ENCODE data around the gene OTC.

The OTC gene

GRCh38 chrX:38368774-38369173 lies 16.4 kb downstream of the OTC start:
- peak overlapping the region in 1 of 11 experiments; percentile 27; a peak in 1 of 22 replicates for H3K4me2 ChIP-seq
- no peaks in the 10 kb centered on the region for H3K27me3 ChIP-seq
- H3K9me3 ChIP-seq (replicated peaks in 1 of 11) = no peaks in the 10 kb centered on the region
- peaks cover 0 to 38% (median 3%) of the 10 kb centered on the region in 10 experiments; a peak in 6 of 20 replicates for H3K4me1 ChIP-seq
- TF ChIP-seq Cebpa-rat (IDR thresholded peaks at IDR 0.05) = no peak
- H3K27ac ChIP-seq = no peak overlapping the region
- H3K4me3 ChIP-seq = no peak overlapping the region
- H3K36me3 ChIP-seq = no peaks in the 10 kb centered on the region
- no peaks in the 10 kb centered on the region for H4K20me1 ChIP-seq
- no peak overlapping the region for H3K9ac ChIP-seq

GRCh38 chrX:38371641-38372040 lies 19.2 kb downstream of the OTC start:
- no peaks in the 10 kb centered on the region; a peak in 1 of 22 replicates for H3K9me3 ChIP-seq (replicated peaks in 1 of 11)
- H3K9ac ChIP-seq = no peak overlapping the region
- H3K4me1 ChIP-seq = peaks cover 0 to 21% (median 0%) of the 10 kb centered on the region in 10 experiments; a peak in 4 of 20 replicates
- no peak for TF ChIP-seq Cebpa-rat (IDR thresholded peaks at IDR 0.05)
- no peak overlapping the region for H3K4me2 ChIP-seq
- H3K36me3 ChIP-seq = no peaks in the 10 kb centered on the region
- no peaks in the 10 kb centered on the region for H3K27me3 ChIP-seq
- H3K27ac ChIP-seq = no peak overlapping the region
- no peak overlapping the region for H3K4me3 ChIP-seq
- no peaks in the 10 kb centered on the region for H4K20me1 ChIP-seq

GRCh38 chrX:38374431-38374830 lies 22.0 kb downstream of the OTC start:
- Histone ChIP-seq H3K4me3 (no peak overlapping the region), H3K4me1 (peaks cover 0 to 26% (median 0%) of the 10 kb centered on the region in 10 experiments; a peak in 3 of 20 replicates), H3K36me3 (no peaks in the 10 kb centered on the region), H3K27ac (no peak overlapping the region), H3K9me3 (replicated peaks in 1 of 11) (no peaks in the 10 kb centered on the region; a peak in 1 of 22 replicates), H3K9ac (no peak overlapping the region), H4K20me1 (no peaks in the 10 kb centered on the region), H3K4me2 (no peak overlapping the region), H3K27me3 (no peaks in the 10 kb centered on the region)
- no peak for TF ChIP-seq Cebpa-rat (IDR thresholded peaks at IDR 0.05)

GRCh38 chrX:38375891-38376290 lies 23.5 kb downstream of the OTC start:
- TF ChIP-seq Cebpa-rat (IDR thresholded peaks at IDR 0.05) = no peak
- H3K36me3 ChIP-seq = no peaks in the 10 kb centered on the region

GRCh38 chrX:38376747-38377146 lies 24.3 kb downstream of the OTC start:
- H3K4me2 ChIP-seq = no peak overlapping the region
- H3K9ac ChIP-seq = no peak overlapping the region
- no peaks in the 10 kb centered on the region for H3K27me3 ChIP-seq
- no peaks in the 10 kb centered on the region; a peak in 1 of 22 replicates for H3K9me3 ChIP-seq (replicated peaks in 1 of 11)
- TF ChIP-seq Cebpa-rat (IDR thresholded peaks at IDR 0.05) = no peak
- no peaks in the 10 kb centered on the region for H4K20me1 ChIP-seq
- H3K36me3 ChIP-seq = no peaks in the 10 kb centered on the region
- H3K4me1 ChIP-seq = peaks cover 0 to 15% (median 0%) of the 10 kb centered on the region in 10 experiments; a peak in 2 of 20 replicates
- H3K4me3 ChIP-seq = no peak overlapping the region
- no peak overlapping the region for H3K27ac ChIP-seq

More at GRCh38 chrX:38375891-38376290, 23.5 kb downstream of the OTC start:
- Histone ChIP-seq H3K4me1 (peaks cover 0 to 20% (median 0%) of the 10 kb centered on the region in 10 experiments; a peak in 3 of 20 replicates), H3K27ac (no peak overlapping the region), H3K4me2 (no peak overlapping the region), H4K20me1 (no peaks in the 10 kb centered on the region), H3K9ac (no peak overlapping the region), H3K27me3 (no peaks in the 10 kb centered on the region), H3K4me3 (no peak overlapping the region), H3K9me3 (replicated peaks in 1 of 11) (no peaks in the 10 kb centered on the region; a peak in 1 of 22 replicates)

GRCh38 chrX:38379088-38379487 lies 26.7 kb downstream of the OTC start:
- H3K27ac ChIP-seq = no peak overlapping the region
- H3K4me3 ChIP-seq = no peak overlapping the region
- peaks cover 0 to 15% (median 0%) of the 10 kb centered on the region in 10 experiments; a peak in 2 of 20 replicates for H3K4me1 ChIP-seq
- H3K27me3 ChIP-seq = no peaks in the 10 kb centered on the region
- H3K36me3 ChIP-seq = no peaks in the 10 kb centered on the region
- no peaks in the 10 kb centered on the region for H4K20me1 ChIP-seq
- H3K4me2 ChIP-seq = peak overlapping the region in 1 of 11 experiments; percentile 11; a peak in 2 of 22 replicates
- no peaks in the 10 kb centered on the region; a peak in 1 of 22 replicates for H3K9me3 ChIP-seq (replicated peaks in 1 of 11)
- H3K9ac ChIP-seq = no peak overlapping the region
- peak in 9 of 11 experiments; percentile 31 to 88 (median 68); a peak in 13 of 22 replicates for TF ChIP-seq Cebpa-rat (IDR thresholded peaks at IDR 0.05)

GRCh38 chrX:38382663-38383062 lies 30.3 kb downstream of the OTC start:
- H3K4me1 ChIP-seq = peaks cover 0 to 9% (median 0%) of the 10 kb centered on the region in 10 experiments; a peak in 2 of 20 replicates
- no peak overlapping the region for H3K4me3 ChIP-seq
- no peaks in the 10 kb centered on the region for H3K36me3 ChIP-seq
- no peak for TF ChIP-seq Cebpa-rat (IDR thresholded peaks at IDR 0.05)
- H4K20me1 ChIP-seq = no peaks in the 10 kb centered on the region
- no peak overlapping the region for H3K27ac ChIP-seq
- no peak overlapping the region for H3K9ac ChIP-seq
- peaks cover 0 to 4% (median 0%) of the 10 kb centered on the region in 11 experiments; a peak in 1 of 22 replicates for H3K9me3 ChIP-seq (replicated peaks in 1 of 11)
- H3K4me2 ChIP-seq = no peak overlapping the region
- H3K27me3 ChIP-seq = no peaks in the 10 kb centered on the region

- no peaks in the 10 kb centered on the region for H3K27me3 ChIP-seq
- no peaks in the 10 kb centered on the region for H4K20me1 ChIP-seq
- no peak overlapping the region for H3K27ac ChIP-seq
- no peak overlapping the region for H3K4me2 ChIP-seq
- no peak overlapping the region for H3K4me3 ChIP-seq
- H3K9ac ChIP-seq = no peak overlapping the region
- TF ChIP-seq Cebpa-rat (IDR thresholded peaks at IDR 0.05) = no peak
- H3K9me3 ChIP-seq (replicated peaks in 1 of 11) = no peaks in the 10 kb centered on the region
- H3K36me3 ChIP-seq = no peaks in the 10 kb centered on the region
- no peaks in the 10 kb centered on the region for H3K4me1 ChIP-seq
These were observed 48.0 kb downstream of the OTC start for GRCh38 chrX:38400389-38400910.

- Histone ChIP-seq H3K4me2 (no peak overlapping the region), H3K36me3 (no peaks in the 10 kb centered on the region), H3K9me3 (replicated peaks in 1 of 11) (no peaks in the 10 kb centered on the region), H3K9ac (no peak overlapping the region), H3K27me3 (no peaks in the 10 kb centered on the region), H4K20me1 (no peaks in the 10 kb centered on the region), H3K4me1 (no peaks in the 10 kb centered on the region), H3K4me3 (no peak overlapping the region), H3K27ac (no peak overlapping the region)
- TF ChIP-seq Cebpa-rat (IDR thresholded peaks at IDR 0.05) = no peak
These were observed 49.7 kb downstream of the OTC start for GRCh38 chrX:38402118-38402517.

- H3K4me1 ChIP-seq = no peaks in the 10 kb centered on the region
- no peaks in the 10 kb centered on the region for H3K9me3 ChIP-seq (replicated peaks in 1 of 11)
- H3K27ac ChIP-seq = no peak overlapping the region
- no peak overlapping the region for H3K4me2 ChIP-seq
- H4K20me1 ChIP-seq = no peaks in the 10 kb centered on the region
- H3K4me3 ChIP-seq = no peak overlapping the region
- no peak overlapping the region for H3K9ac ChIP-seq
- no peaks in the 10 kb centered on the region for H3K36me3 ChIP-seq
- no peaks in the 10 kb centered on the region for H3K27me3 ChIP-seq
- no peak for TF ChIP-seq Cebpa-rat (IDR thresholded peaks at IDR 0.05)
These were observed 51.4 kb downstream of the OTC start for GRCh38 chrX:38403834-38404233.

All from BLaER1 treated with 17β-estradiol and CSF1 and Interleukin-3, amounts not matched to agents 10 nM and 100 nM (cell line).